Measurements from ENCODE around the gene SLC24A3. TPM values are rescaled to one million over a fixed set of nuclear protein-coding genes. Genes with fewer than 3 reads are reported as not detected.

The SLC24A3 gene
- total and polyA plus RNA-seq, 2 of the 13 experiments (the other 11 are each of a cell fraction or from before 2014, with no cell fraction given): not detected

- no peak overlapping the region for H3K27ac ChIP-seq (ENCODE audit: extremely low read length, insufficient read depth, low read length)
- no peak for DNase-seq (ENCODE audit: low spot score)
- no peak for ATAC-seq
- CTCF ChIA-PET (ENCODE audit: low intra/inter-chr PET ratio, low total read pairs): no interaction called here
- intact Hi-C loops (cut with micrococcal nuclease; ENCODE audit: unreplicated experiment): no loop called here
- H3K4me2 ChIP-seq (ENCODE audit: low read depth, low read length): no peak overlapping the region
- 45% methylated on average over 3 of the region's 3 CpGs for WGBS (ENCODE audit: low lambda C conversion rate)
- no TSS peak for BruUV-seq (replicated peaks)
- in situ Hi-C loops (cut with HindIII; ENCODE audit: extremely low pct_ligation_motif_present, low pct_unique_long_range_greater_than_20kb): no loop called here
- no peak overlapping the region for H3K4me3 ChIP-seq (replicated peaks in 1 of 3; ENCODE audit: insufficient read depth in 1 of 3, low read depth in 2 of 3, low read length in 3 of 3)
- H3K4me1 ChIP-seq (ENCODE audit: insufficient read depth, low read length): 0 out of 2 replicates have a peak, but pooled peaks cover 6% of the 10 kb centered on the region
- no peaks in the 10 kb centered on the region for H3K9me3 ChIP-seq (ENCODE audit: low read length)
- POLR2A ChIA-PET: no interaction called here
- TF ChIP-seq GZF1 (CRISPR knock-in tag; IDR thresholded peaks at IDR 0.05) (no peak), MAFK (conservative IDR thresholded peaks at IDR 0.05 in 1 of 2, IDR thresholded peaks at IDR 0.05 in 1 of 2; ENCODE audit: low read length in 2 of 2) (peak; percentile 53 to 54), MAFF (IDR thresholded peaks at IDR 0.05; ENCODE audit: low read depth, low read length) (peak; percentile 52; the same call in 1 of the 2 replicates)
- H3K27me3 ChIP-seq (ENCODE audit: control insufficient read depth in 1 of 2, insufficient read depth in 2 of 2, low read length in 2 of 2): no peaks in the 10 kb centered on the region
- no peaks in the 10 kb centered on the region for H3K79me2 ChIP-seq (ENCODE audit: insufficient read depth, low read length)
- no peak overlapping the region for H2AFZ ChIP-seq (ENCODE audit: low read length)
- H3K9ac ChIP-seq (ENCODE audit: insufficient read depth, low read depth, low read length): no peak overlapping the region
- H3K36me3 ChIP-seq (replicated peaks in 1 of 2; ENCODE audit: control insufficient read depth in 1 of 2, insufficient read depth in 2 of 2, low read length in 2 of 2): no peaks in the 10 kb centered on the region
- FAIRE-seq: no peak
- H4K20me1 ChIP-seq (ENCODE audit: insufficient read depth, low read length): no peaks in the 10 kb centered on the region
These were observed 213.9 kb downstream of the SLC24A3 start for GRCh38 chr20:19426356-19426755.

- FAIRE-seq (peak; percentile 21), ATAC-seq (peak; percentile 89), DNase-seq (ENCODE audit: low spot score) (no peak)
- H2AFZ ChIP-seq (ENCODE audit: low read length): no peak overlapping the region
- WGBS (ENCODE audit: low lambda C conversion rate): 17% methylated on average over 9 of the region's 9 CpGs
- no peaks in the 10 kb centered on the region for H4K20me1 ChIP-seq (ENCODE audit: insufficient read depth, low read length)
- intact Hi-C loops (cut with micrococcal nuclease; ENCODE audit: unreplicated experiment) (no loop called here), in situ Hi-C loops (cut with HindIII; ENCODE audit: extremely low pct_ligation_motif_present, low pct_unique_long_range_greater_than_20kb) (no loop called here)
- no peaks in the 10 kb centered on the region for H3K36me3 ChIP-seq (replicated peaks in 1 of 2; ENCODE audit: control insufficient read depth in 1 of 2, insufficient read depth in 2 of 2, low read length in 2 of 2)
- ChIA-PET CTCF (ENCODE audit: low intra/inter-chr PET ratio, low total read pairs) (no interaction called here), POLR2A (no interaction called here)
- no peak overlapping the region for H3K4me2 ChIP-seq (ENCODE audit: low read depth, low read length)
- H3K79me2 ChIP-seq (ENCODE audit: insufficient read depth, low read length): no peaks in the 10 kb centered on the region
- TF ChIP-seq ZBTB39 (CRISPR knock-in tag; IDR thresholded peaks at IDR 0.05): no peak
- 0 out of 2 replicates have a peak, but pooled peaks have one; percentile 15 for TF ChIP-seq RXRB (CRISPR knock-in tag; IDR thresholded peaks at IDR 0.05; ENCODE audit: borderline replicate concordance)
- TF ChIP-seq THRA (CRISPR knock-in tag; IDR thresholded peaks at IDR 0.05; ENCODE audit: borderline replicate concordance): peak; percentile 81; the same call in 1 of the 2 replicates
- TF ChIP-seq MIER2 (CRISPR knock-in tag; IDR thresholded peaks at IDR 0.05): no peak
- H3K9ac ChIP-seq (ENCODE audit: insufficient read depth, low read depth, low read length): no peak overlapping the region
- no peak overlapping the region for H3K27ac ChIP-seq (ENCODE audit: extremely low read length, insufficient read depth, low read length)
- H3K27me3 ChIP-seq (ENCODE audit: control insufficient read depth in 1 of 2, insufficient read depth in 2 of 2, low read length in 2 of 2): no peaks in the 10 kb centered on the region
- H3K9me3 ChIP-seq (ENCODE audit: low read length): no peaks in the 10 kb centered on the region
- BruUV-seq (replicated peaks): no TSS peak
- no peak overlapping the region for H3K4me3 ChIP-seq (replicated peaks in 1 of 3; ENCODE audit: insufficient read depth in 1 of 3, low read depth in 2 of 3, low read length in 3 of 3)
- 0 out of 2 replicates have a peak, but pooled peaks cover 6% of the 10 kb centered on the region for H3K4me1 ChIP-seq (ENCODE audit: insufficient read depth, low read length)
These were observed 215.0 kb downstream of the SLC24A3 start for GRCh38 chr20:19427480-19427879.
